Sigmoid colon (tissue), 7 donors: ENCODE results near the gene DHTKD1. TPM values are rescaled to one million over a fixed set of nuclear protein-coding genes. Genes with fewer than 3 reads are reported as not detected.

Experiments used
- DNase-seq: peaks from one replicate; pipeline ENCODE4 v3.0.0-alpha.2; 2019
- H3K27ac ChIP-seq, 4 donors: fragments of 200-600 bp; sonication (generic); one replicate each; pipeline ENCODE4 v1.5.1; 2016 to 2019; ENCODE audit warnings: mild to moderate bottlenecking in 1 of 4
- H3K27me3 ChIP-seq, 3 donors: fragments of 200-600 bp; sonication (generic); one replicate each; pipeline ENCODE4 v1.5.1; 2019; ENCODE audit warnings: mild to moderate bottlenecking in 1 of 3
- H3K36me3 ChIP-seq, 4 donors: fragments of 200-600 bp; sonication (generic); one replicate each; pipeline ENCODE4 v1.5.1; 2016 to 2019
- H3K4me1 ChIP-seq, 4 donors: fragments of 200-600 bp; sonication (generic); one replicate each; pipeline ENCODE4 v1.5.1; 2017 to 2019
- H3K4me3 ChIP-seq, 4 donors: fragments of 200-600 bp; sonication (generic); one replicate each; pipeline ENCODE4 v1.5.1; 2017 to 2019; ENCODE audit warnings: mild to moderate bottlenecking in 2 of 4, moderate library complexity in 1 of 4
- H3K9me3 ChIP-seq, 4 donors: fragments of 200-600 bp in 3 of 4; sonication (generic) in 3 of 4; one replicate each; pipeline versions ENCODE4 v1.5.1 to v1.6.1; 2013 to 2019
- CTCF ChIP-seq, 4 experiments: fragments of 450-650 bp in 3 of 4; fragments of 200-600 bp in 1 of 4; IDR thresholded peaks; one replicate each; pipeline ENCODE4 v1.5.1; 2016 to 2019; ENCODE audit warnings: antibody characterized with exemption in 4 of 4, mild to moderate bottlenecking in 3 of 4, moderate library complexity in 2 of 4
- EP300 ChIP-seq, 4 donors: sonication (generic); formaldehyde crosslinking; IDR thresholded peaks; one replicate each; pipeline ENCODE4 v1.6.1; 2017; ENCODE audit warnings: antibody characterized with exemption in 4 of 4
- POLR2A ChIP-seq, 2 donors: fragments of 450-650 bp; IDR thresholded peaks; one replicate each; pipeline ENCODE4 v1.6.1; 2016; ENCODE audit warnings: antibody characterized with exemption in 2 of 2, mild to moderate bottlenecking in 2 of 2, moderate library complexity in 2 of 2
- POLR2AphosphoS5 ChIP-seq, 4 donors: sonication (generic); formaldehyde crosslinking; IDR thresholded peaks; one replicate each; pipeline ENCODE4 v1.6.1; 2017; ENCODE audit warnings: antibody characterized with exemption in 4 of 4
- WGBS, 2 donors: extraction: QIAGEN DNeasy Blood & Tissue Kit; methylation state at CpG; one replicate each; pipeline ENCODE4 v1.1.7; 2013; 5-methylcytosine and 5-hydroxymethylcytosine counted together
- intact Hi-C: fragments of 100-400 bp; cut with DNase I; formaldehyde crosslinking; loops from one replicate; pipeline ENCODE4 v1.15.1; 2023
- polyA plus RNA-seq, 3 donors: library from polyadenylated mRNA; stranded (reverse); fragments of 200-250 nt; gene quantifications; one replicate each; pipeline ENCODE4 v1.2.3, GENCODE V29; 2013
- total RNA-seq, 4 donors: library from RNA; depleted of rRNA; stranded (reverse); fragments of >200 nt; gene quantifications; one replicate each; pipeline ENCODE4 v1.1.0, GENCODE V29; 2016
- donor health status: healthy with polysubstance abuse.
- donor health status: Bipolar disorder and iron deficiency.
- donor health status: healthy.

DHTKD1 gene, protein sequence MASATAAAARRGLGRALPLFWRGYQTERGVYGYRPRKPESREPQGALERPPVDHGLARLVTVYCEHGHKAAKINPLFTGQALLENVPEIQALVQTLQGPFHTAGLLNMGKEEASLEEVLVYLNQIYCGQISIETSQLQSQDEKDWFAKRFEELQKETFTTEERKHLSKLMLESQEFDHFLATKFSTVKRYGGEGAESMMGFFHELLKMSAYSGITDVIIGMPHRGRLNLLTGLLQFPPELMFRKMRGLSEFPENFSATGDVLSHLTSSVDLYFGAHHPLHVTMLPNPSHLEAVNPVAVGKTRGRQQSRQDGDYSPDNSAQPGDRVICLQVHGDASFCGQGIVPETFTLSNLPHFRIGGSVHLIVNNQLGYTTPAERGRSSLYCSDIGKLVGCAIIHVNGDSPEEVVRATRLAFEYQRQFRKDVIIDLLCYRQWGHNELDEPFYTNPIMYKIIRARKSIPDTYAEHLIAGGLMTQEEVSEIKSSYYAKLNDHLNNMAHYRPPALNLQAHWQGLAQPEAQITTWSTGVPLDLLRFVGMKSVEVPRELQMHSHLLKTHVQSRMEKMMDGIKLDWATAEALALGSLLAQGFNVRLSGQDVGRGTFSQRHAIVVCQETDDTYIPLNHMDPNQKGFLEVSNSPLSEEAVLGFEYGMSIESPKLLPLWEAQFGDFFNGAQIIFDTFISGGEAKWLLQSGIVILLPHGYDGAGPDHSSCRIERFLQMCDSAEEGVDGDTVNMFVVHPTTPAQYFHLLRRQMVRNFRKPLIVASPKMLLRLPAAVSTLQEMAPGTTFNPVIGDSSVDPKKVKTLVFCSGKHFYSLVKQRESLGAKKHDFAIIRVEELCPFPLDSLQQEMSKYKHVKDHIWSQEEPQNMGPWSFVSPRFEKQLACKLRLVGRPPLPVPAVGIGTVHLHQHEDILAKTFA
- total RNA-seq (10 to 100 TPM; 14.7 to 37.3 (median 20.7) TPM), polyA plus RNA-seq (10 to 100 TPM in 2 of 3 donors, 1 to 10 TPM in 1; 8.4 to 14.8 (median 12.5) TPM)

DNA sequence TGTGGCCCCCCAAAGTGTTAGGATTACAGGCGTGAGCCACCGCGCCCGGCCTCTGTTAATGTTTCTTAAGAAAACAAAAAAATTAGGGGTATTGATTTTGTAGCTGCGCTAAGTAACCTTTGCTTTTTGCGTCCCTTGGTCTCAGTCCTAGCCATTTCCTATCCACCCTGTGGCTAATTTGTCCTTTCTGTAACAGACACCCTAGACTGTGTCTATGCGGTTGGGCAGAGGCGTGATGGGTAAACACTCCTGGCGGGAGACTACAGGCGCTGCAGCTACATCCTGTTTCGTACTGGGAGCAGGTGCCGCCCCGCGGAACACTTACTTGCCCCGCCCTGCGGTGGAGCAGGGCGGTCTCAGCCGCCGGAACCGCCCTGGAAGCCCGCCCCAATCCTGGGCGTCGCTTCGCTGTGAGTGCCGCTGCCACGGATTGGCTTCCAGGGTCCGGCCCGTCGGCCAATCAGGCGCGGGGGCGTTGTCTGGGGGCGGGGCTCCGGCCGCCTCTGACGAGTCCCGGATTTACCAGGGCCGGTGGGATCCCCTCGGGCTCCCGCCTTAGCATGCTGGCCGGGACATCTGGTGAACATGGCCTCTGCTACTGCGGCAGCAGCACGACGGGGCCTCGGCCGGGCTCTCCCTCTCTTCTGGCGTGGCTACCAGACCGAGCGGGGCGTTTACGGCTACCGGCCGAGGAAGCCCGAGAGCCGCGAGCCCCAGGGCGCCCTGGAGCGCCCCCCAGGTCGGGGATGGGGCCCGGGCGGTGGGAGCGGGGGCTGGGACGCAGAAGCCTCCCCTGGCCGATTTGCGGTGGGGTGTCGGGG is at the start of gene DHTKD1:
DHTKD1 (plus strand) TSS at position 506 of the 821 bp plus-strand sequence; CDS start at position 586, 80 bp downstream.
- 1 to 4% methylated on average over 66 of the region's 66 CpGs for WGBS, 2 donors
- peaks cover 0 to 17% (median 9%) of the 10 kb centered on the region in 4 donors for H3K4me1 ChIP-seq
- peak; percentile 99 for DNase-seq
- no peaks in the 10 kb centered on the region for H3K36me3 ChIP-seq
- peak; percentile 65 to 87 (median 75) for TF ChIP-seq POLR2AphosphoS5 (IDR thresholded peaks at IDR 0.05)
- TF ChIP-seq POLR2A (IDR thresholded peaks at IDR 0.05), result peak; percentile 52 to 60
- peak in 2 of 4 donors; percentile 7 to 45 for TF ChIP-seq EP300 (IDR thresholded peaks at IDR 0.05)
- TF ChIP-seq CTCF (IDR thresholded peaks at IDR 0.05), result peak in 3 of 4 experiments; percentile 51 to 72 (median 72)
- H3K9me3 ChIP-seq, result no peaks in the 10 kb centered on the region
- intact Hi-C loops, result loop anchor here (1.0 to 2.0 kb wide), 2 partner anchors 25 to 60 kb away; partner anchors contain the start of gene SEC61A2
- H3K27me3 ChIP-seq, result no peaks in the 10 kb centered on the region
- peak within 1 kb of the TSS; percentile 80 to 87 (median 84) for H3K27ac ChIP-seq
- peak within 1 kb of the TSS; percentile 78 to 96 (median 94) for H3K4me3 ChIP-seq

- 85% methylated on average over 9 of the region's 9 CpGs for WGBS, 2 donors
- Histone ChIP-seq H3K4me3 (no peak overlapping the region), H3K9me3 (no peaks in the 10 kb centered on the region), H3K27ac (peak overlapping the region; percentile 17 to 54 (median 45)), H3K27me3 (no peaks in the 10 kb centered on the region), H3K4me1 (peaks cover 0 to 21% (median 18%) of the 10 kb centered on the region in 4 donors), H3K36me3 (no peaks in the 10 kb centered on the region)
- TF ChIP-seq POLR2AphosphoS5 (IDR thresholded peaks at IDR 0.05), result peak in 3 of 4 donors; percentile 43 to 64 (median 45)
- no peak for TF ChIP-seq CTCF (IDR thresholded peaks at IDR 0.05)
- TF ChIP-seq EP300 (IDR thresholded peaks at IDR 0.05), result peak in 1 of 4 donors; percentile 20
- intact Hi-C loops, result no loop called here
- peak; percentile 75 for DNase-seq
Observed at GRCh38 chr10:12019283-12019971, 49.3 kb upstream of the DHTKD1 start.

DNA sequence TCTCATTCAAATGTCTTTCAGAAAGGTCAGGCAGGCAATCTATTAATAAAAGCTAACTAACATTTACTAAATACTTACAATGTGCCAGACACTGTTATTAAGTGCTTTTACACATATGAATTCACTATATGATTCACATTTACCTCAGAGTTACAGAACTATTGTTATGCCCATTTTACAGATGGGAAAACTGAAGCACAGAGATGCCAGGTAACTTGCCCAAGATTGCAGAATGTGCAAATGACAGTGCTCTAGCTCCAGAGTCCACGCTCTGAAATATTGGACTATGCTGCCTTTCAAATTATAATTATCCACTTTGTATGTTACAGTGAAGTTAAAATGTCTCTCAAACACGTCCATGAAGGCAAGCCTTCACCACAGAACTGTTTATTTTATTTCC is 48.2 kb upstream of the DHTKD1 start:
- no peak for TF ChIP-seq POLR2AphosphoS5 (IDR thresholded peaks at IDR 0.05)
- TF ChIP-seq CTCF (IDR thresholded peaks at IDR 0.05), result no peak
- TF ChIP-seq EP300 (IDR thresholded peaks at IDR 0.05), result no peak
- TF ChIP-seq POLR2A (IDR thresholded peaks at IDR 0.05), result no peak
- no peaks in the 10 kb centered on the region for H3K9me3 ChIP-seq
- H3K4me1 ChIP-seq, result peaks cover 0 to 21% (median 18%) of the 10 kb centered on the region in 4 donors
- intact Hi-C loops, result no loop called here
- no peak overlapping the region for H3K4me3 ChIP-seq
- no peak for DNase-seq
- H3K27ac ChIP-seq, result no peak overlapping the region
- H3K36me3 ChIP-seq, result no peaks in the 10 kb centered on the region
- 82 to 85% methylated on average over 2 of the region's 2 CpGs for WGBS, 2 donors
- H3K27me3 ChIP-seq, result no peaks in the 10 kb centered on the region
